ENCODE measurements around the gene SLC38A10.

SLC38A10 gene

DNA sequence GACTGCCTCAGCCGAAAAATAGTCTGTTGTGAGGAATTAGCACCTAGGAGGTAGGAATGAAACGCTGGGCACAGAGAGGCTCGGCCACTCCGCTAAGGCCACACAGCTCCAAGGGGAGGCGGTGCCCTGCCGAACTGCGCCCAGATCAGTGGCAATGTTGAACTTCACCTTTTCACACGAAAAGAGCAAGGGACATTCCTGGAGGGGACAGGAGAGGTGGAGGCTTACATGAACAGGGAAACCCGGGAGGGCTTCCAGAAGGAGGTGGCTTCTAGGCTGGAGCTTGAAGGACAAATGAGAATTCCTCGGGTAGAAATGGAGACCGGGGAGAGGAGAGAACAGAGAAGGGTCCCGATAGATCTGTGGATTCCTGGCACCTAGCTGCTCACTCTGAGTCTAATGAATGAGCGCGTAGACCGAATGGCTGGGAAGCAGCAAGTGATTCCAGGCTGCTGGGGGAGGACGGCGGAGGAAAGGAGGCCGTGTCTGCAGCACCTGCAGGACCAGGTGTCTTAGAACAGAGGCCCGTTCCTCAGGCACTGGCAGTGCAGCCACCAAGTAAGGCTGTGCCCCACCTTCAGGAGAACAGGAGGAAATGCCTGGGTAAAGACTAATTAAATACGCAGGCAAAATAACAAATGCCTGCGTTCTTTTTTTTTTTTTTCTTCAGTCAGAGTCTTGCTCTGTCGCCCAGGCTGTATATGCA, 722 bp upstream of the SLC38A10 start:
- peak; percentile 39 for DNase-seq

DNA sequence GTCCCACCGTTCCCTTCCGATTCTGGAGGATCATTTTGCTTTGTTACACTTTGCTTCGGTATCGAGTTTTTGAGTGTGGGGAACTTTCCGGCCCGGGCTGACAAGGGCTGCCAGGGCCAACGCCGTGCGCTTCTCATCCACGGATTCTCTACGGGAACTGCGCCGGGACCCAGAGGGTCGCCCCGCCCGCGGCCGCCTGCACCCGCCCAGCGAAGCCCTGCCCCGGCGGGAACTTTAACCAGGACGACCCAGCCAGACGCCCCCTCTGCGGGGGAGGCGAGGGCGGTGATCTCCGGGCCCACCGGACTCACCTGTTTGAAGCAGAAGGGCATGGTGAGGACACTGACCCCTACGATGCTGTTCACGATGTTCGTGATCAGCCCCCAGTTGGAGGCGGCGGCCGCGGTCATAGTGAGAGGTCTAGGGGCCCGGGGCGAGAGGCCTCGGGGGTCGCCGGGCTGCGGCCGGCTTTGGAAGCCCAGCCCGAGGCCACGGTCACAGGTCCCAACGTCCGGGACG, 536 bp downstream of the SLC38A10 start:
- DNase-seq = no peak

DNA sequence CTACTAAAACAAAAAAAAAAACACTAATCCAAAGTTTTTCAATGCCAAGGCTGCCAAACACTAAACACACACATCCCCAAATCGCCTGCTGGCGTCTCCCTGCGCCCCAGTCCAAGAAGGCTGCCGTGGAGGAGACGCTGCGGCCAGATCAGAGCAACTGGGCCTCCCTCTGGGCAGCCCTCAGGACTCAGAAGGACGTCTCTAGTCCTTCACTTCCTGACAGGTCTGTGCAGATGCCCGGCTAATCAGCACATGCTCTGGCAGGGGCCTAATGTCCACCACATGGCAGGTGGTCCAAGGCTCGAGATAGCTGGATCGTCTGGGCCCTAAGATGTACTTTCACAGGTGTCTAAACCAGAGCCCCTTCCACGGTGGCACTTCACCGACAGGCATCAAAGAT, 2.7 kb downstream of the SLC38A10 start:
- peak; percentile 27 for DNase-seq

DNA sequence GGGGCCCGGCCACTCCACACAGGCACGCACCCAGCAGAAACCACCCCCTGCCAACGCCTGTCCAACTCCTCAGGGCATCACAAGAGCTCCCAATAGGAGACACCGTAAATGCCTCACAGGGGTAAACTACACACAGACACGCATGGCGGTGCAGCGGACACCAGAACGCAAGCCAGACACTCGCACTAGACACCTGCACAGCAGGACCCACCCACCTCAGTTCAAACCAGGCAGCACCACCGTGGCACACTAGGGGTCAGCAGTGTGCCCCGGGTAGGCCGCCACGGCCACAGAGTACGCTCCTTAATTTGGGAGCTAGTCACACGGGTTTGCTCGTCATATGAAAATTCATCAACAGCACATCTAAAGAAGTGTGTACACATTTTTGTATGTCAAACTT, 3.4 kb downstream of the SLC38A10 start:
- DNase-seq = peak; percentile 65

DNA sequence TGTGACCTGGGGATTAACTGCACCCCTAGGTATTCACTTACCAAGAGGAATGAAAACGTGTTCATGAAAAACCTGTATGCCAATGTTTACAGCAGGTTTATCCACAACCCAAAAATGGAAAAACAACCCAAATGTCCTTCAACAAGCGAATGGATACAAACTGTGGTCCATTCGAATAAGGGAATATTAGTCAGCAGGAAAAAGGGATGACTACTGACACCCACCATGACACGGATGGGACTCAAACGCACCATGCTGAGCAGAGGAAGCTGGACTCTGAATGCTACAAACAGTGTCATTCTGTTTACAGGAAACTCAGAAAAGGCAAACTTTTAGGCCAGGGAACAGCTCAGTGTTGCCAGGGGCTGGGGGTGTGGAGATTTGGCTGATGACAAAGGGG, 4.9 kb downstream of the SLC38A10 start:
- no peak for DNase-seq

DNA sequence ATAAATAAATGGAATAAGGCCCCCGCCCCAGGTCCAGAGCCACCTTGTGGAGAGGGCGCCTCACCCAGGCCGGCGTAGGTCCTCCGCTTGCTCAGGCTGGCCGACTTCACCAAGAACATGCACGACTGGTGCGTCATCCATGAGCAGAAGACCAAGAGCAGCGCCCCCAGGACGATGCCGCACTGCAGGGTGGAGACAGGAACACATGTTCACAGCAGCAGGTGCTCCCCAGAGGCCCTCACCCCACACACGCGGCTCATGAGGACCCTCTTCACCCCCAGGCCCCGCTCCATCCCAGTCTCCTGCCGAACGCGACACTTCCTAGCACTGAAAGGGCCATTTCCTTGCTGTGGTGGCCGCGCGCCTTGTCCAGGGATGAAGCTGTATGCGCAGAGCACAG, 5.5 kb downstream of the SLC38A10 start:
- DNase-seq = no peak

DNA sequence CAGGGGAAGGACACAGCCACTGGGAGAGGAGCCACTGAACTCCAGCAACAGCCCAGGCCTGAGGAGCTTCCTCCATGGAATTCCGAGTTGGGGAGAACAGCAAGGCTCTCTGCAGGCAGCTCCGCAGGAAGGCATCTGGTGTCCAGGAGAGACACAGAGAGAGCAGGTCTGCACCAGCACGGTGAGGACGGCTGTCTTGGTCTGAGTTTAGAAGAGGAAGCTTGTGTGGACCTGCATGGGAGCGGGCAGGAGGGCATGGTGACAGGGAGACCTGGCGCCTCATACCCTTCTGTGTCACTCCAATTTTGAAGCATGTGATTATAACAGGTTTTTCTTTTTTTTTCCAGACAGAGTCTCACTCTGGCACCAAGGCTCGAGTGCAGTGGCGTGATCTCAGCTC, 6.4 kb downstream of the SLC38A10 start:
- no peak for DNase-seq

DNA sequence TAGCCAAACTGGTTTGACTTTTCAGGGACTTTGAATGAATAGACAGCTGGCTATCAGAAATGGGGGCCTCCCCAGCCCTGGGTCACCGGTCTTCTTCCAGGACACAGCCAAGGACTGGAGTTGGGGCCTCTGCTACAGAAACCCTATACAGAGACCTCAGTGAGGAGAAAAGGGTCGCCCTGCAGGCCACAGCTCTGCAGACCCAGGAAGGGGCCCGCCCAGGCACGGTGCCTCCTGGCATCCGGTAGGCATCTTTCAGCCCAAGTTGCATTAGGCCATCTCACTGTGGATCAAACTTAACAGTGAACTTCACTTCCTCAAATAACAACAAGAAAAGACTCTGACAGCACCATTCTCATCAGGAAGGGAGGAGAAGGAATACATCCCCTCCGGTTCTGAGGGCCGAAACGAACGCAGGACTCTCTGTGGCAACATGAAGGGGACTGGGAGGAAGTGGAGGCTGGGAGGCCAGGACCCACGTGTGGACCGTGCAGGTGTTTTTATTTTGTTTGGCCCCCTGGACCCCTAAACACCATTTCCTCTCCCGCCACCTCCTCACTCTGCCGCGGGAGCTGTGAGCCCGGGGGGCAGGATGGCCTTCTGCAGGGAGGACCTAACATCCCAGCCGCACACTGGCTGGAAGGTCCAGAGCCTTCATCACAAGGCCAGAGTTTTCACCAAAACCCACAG, 7.2 kb downstream of the SLC38A10 start:
- peak; percentile 73 for DNase-seq

DNA sequence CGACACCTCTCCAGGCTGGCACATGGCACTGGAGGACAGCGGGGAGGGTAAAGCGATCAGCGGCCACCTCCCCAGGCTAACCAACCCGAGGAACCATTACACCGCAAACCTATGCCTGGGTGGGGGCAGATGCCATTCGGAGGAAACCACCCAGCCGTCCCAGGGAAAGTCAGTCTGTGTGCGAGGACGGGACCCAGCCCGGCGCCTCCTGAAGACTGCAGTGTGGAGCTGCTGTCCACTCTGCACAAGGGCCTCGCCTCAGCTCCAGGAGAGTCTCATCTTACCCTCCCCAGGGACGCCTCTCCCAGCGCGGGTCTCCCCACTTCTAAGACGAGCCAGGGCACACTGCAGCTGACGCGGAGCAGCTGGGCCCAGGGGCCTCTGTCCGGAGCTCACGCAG, 8.0 kb downstream of the SLC38A10 start:
- no peak for DNase-seq

DNA sequence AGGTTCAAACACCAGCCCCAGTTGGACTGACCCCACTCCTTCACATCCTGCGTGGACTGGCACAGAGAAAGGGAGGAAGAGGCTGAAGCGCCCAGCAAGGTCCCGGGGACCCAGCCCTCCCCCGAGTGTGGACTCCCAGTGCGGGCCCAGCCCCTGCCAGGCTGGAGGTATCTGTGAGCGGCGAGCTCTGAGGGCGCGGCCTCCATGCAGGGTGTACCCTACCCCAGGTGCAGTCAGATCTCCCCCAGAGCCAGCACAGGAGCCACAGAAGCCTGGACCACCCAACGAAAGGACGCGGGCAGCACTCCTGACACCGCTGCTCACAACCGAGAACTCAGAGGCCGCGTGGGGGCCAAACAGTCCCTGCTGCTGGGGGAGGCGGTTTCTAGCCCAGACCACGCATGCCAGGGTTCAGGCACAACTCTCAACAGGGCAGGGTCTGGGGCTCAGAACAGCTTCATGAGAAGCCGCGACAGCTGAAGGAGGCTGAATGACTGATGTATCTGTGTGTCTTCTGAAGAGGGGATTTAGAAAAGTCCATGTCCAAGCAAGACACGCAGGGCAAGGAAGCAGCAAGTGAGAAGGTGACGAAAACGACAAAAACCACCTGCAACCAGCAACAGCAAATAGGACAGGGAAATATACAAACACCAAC, 8.5 kb downstream of the SLC38A10 start:
- no peak for DNase-seq

DNA sequence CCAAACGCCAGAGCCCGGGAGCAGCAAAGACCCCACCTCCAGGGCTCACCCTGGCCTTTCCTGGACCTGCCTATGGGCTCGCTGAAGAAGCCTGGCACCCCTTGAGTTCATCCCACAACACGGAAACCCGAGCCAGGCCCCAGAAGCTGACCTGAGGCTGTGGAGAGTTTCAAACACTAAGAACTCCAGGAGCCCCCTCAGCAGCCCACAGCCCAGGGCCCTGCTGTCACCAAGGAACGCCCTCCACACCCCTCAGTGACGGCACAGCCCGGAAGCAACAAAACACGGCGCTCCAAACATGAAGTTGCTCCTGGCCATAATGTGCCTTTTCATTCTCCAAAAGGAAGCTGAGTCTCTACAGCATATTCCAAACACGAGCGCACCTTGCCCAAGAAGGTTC, 9.2 kb downstream of the SLC38A10 start:
- no peak for DNase-seq

DNA sequence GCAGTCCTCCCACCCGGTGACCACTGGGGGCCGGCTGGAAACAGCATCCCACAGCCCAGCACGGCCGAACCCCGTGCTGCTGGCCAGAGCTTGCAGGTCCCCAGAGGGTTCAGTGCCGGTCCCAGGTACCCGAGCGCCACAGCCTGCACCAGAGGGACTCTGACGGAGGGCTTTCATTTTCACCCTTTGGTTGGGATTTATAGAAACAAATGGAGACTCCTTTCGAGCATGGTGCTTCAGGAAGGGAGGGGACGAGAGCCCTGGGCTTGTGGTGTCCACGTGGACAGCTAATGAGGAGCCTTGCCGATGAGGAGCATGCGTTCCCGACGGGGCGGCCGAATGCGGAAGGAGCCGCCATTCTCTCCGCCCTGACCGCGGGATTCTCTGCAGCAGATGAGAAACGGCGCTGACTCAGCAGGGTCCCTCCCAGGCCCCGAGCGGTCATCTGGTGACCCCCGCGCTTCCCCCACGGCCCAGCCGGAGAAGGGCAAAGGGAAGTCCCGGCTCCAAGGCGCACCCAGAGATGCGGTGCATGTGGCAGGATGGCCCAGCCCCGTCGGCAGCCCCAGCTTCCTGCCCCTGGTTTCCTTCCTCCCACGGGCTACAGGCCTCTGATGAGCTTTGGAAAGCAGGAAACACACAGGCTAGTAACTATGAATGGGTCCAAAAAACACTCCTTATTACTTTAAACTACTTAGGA, 9.8 kb downstream of the SLC38A10 start:
- DNase-seq = peak; percentile 85

DNA sequence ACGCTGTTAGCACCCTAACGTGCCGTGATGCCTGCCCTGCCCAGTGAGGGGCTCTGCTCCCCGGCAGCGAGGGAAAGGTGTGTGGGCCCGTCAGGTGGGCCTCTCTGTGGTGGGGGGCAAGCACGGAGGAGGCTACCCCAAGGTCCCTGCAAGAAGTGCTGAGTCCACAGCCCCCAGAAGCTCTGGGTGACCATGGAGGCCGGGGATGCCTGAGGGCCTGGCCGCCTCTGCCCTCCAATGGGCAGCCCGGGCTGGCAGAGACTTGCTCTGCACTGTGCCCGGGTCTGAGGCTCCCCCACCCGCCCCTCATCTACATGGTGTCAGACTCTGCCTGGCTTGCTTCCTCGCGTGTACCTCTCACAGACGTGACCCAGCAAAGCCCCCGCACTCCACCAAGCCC, 12.2 kb downstream of the SLC38A10 start:
- no peak for DNase-seq

DNA sequence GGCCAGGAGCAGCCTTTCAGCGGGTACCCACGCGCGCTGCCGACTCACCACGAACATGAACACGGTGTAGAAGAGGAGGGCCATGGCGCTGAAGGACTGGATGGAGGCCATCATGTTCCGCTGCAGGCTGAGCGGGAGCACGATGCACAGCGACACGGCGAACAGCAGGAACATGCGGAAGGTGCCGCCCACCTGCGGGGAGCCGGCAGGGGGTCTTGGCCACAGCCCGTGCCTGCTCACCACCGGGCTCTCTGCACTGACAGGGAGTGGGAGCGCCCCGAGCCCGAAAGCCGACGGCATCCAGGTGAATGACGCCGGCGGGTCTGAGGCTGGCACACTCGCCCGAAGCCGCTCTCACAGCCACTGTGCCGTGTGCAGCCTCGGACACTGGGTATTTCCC, 13.0 kb downstream of the SLC38A10 start:
- no peak for DNase-seq

DNA sequence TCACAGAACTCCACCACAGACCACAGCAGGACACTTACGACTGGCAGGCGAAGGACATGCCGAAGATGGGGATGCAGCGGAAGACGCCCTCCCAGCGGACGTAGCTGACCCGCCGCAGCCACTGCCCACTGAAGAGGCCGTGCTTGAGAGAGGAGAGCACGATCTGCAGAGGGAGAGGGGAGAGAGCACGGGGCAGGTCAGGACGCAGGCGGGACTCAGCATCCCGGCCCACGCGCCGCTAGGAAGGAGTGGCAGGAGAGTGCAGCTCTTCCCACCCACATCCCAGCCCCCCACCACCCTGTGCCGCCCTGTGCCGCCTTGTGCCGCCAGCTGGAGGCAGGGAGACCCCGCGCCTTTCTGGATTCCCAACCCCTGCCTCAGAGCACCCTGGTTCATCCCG, 14.5 kb downstream of the SLC38A10 start:
- DNase-seq = no peak

DNA sequence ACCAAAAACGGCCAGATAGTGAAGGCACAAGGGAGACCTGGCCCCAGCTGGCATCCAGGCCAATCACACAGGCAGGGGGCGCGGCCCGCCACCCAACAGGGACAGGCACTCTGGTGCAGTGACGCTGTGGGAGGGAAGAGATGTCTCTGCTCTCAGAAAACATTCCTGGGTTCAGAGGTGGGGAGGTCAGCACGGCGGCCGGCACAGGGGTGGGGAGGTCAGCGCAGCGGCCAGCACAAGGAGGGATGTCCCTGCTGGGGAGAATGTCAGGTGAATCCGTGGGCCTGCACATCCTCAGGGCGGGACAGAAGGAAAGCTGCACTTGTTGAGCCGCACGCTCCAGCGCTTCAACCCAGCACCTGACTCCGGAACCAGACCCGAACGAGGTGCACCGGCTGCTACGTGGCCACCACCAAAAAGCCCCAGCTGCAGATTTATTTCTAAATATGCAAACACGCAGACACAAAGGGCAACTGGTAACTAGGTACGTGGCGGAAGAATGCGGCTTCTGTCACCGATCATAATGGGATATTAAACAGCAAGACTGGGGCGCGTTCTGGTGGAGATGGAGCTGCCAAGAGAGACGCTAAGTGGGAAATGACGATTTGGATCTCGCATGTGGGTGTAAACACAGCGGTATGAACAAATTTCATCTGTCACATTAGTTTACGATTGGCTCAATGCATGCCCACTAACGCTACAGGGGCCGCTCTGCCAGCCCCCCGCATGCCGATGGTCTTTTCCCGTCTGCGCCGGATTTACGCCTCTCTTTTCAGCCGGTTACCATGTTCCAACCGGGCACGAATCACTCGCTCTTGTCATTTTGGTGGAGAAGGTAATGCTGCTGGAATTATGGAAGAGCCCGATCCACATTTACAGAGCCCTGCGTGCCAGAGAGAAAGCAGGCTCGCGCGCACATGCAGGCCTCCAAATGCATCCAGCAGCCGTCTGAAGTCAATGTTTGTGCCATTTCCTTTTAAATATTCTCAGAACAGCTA, 15.5 kb downstream of the SLC38A10 start:
- no peak for DNase-seq

DNA sequence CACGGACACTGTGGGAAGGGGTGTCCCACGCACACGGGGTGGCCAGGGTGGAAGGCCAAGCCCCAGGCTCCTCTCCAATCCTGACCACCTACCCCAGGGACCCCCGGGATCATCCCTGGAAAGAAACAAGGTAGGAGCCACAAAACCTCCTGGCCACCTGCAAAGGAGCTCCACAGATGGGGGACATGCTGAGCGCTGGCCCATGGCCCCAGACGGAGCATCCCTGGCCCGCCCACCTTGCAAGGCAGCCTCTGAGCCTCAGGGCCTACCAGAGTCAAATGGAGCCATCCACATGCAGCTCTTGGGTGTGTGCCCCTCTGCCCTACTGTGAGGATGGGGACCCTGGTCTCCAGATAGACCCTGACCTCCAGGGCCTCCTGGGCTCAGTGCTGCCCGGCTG, 16.3 kb downstream of the SLC38A10 start:
- no peak for DNase-seq

DNA sequence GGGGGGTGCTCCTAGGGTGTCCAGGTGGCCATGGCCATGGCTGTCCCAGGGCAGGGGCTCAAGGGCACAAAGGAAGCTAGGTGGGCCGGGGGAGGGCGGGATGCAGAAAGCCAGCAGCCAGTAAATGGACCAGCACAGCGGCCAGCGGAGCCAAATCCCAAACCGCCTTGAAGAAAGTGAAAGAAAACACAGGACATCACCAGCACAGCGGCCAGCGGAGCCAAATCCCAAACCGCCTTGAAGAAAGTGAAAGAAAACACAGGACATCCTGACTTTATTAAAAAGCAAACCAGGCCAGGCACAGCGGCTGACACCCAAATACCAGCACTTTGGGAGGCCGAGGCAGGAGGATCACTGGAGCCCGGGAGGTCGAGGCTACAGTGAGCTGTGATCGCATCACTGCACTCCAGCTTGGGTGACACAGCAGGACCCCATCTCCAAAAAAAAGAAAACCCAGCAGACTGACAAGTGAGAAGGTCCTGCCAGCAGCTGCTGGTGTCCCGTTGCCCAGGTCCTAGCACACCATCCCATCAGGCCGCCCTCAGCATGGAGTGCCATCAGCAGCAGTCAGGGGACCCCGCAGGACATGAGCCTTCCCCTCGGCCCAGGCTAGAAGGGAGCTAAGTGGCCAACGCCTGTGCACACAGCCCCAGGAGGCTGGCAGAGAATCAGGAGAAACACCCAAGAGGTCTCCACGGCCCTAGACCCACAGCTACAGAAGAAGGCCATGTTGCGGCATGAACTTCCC, 17.0 kb downstream of the SLC38A10 start:
- DNase-seq = no peak

DNA sequence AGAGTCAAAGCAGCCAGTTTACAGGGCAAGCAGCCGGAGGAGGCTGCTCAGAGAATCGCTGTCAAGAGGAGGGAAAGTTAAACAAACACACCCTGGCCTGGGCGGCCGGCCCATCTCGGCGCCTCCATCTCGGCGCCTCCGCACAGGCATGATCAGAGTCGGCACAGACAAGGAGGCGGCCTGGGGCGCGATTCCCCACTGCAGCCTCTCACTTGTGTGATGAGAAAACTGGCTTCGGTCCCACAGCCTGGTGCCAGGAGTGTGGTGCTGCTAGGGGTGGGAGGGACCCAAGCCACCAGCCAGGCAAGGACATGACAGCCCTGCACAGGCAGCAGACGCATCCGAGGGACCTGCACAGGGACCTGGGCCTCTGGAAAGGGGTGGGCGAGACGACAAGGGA, 17.7 kb downstream of the SLC38A10 start:
- no peak for DNase-seq

DNA sequence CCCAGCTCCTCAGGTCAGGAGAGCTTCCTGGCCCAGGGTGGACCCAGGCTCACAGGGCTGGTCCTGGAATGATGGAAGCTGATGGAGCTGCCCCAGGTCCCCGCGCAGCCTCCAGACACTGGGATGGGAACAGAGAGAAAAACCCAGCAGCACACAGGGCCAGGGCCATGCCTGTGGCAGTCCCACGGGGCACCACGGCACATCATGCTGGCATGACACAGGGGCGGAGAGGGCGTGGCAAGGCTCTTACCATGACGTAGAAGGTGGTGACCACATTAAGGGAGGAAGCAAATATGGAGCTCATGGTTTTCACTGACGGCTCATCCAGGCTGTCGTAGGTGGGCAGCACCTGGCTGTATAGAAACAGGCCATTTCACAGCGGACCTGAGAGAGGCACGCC, 18.3 kb downstream of the SLC38A10 start:
- DNase-seq = no peak

DNA sequence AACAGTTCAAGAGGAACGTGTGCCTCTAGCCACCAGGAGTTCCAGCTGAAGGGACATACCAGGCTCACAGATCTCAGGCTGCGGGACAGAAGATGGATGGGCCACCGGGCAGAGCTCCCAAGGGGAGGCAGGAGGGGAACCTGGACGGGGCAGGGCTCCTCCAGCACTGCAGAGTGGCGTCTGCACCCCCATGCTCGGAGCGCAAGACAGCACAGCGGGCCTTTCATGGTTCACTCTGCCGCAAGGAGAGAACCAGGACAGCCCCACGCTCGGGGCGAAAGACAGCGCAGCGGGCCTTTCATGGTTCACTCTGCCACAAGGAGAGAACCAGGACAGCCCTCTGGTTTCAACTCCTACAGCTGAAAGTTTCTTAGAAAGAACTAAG, 20.6 kb downstream of the SLC38A10 start:
- DNase-seq = no peak

Data from MV-4-11 (cell line).